ENCODE measurements around the gene SLC16A3.

Gene SLC16A3

DNA sequence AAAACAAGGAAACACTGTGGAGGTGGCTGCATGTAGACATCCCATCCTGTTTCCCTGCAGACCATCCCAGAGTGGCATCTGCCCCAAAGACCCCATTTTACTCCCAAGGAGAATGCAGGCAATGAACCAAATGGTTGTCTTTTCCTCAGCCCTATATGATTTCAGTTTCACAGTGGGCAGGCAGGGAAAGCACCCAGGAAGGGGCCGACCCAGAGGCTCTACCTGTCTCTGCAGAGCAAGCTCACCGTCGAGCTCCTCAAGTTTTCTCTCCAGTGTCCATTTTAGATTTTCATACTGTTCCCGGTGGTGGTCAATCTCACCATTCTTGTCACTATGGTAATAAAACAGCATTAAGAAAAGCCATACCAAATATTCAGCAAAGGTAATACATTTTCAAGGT is 30.8 kb upstream of the SLC16A3 start:
- TF ChIP-seq, protein P1, sequence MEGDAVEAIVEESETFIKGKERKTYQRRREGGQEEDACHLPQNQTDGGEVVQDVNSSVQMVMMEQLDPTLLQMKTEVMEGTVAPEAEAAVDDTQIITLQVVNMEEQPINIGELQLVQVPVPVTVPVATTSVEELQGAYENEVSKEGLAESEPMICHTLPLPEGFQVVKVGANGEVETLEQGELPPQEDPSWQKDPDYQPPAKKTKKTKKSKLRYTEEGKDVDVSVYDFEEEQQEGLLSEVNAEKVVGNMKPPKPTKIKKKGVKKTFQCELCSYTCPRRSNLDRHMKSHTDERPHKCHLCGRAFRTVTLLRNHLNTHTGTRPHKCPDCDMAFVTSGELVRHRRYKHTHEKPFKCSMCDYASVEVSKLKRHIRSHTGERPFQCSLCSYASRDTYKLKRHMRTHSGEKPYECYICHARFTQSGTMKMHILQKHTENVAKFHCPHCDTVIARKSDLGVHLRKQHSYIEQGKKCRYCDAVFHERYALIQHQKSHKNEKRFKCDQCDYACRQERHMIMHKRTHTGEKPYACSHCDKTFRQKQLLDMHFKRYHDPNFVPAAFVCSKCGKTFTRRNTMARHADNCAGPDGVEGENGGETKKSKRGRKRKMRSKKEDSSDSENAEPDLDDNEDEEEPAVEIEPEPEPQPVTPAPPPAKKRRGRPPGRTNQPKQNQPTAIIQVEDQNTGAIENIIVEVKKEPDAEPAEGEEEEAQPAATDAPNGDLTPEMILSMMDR (IDR thresholded peaks at IDR 0.05; ENCODE audit: insufficient read depth, low read depth, low read length, missing control alignments), result no peak
- peak; percentile 39 for DNase-seq (ENCODE audit: low read depth)
- H3K4me3 ChIP-seq (ENCODE audit: low read depth, low read length), result no peak overlapping the region

DNA sequence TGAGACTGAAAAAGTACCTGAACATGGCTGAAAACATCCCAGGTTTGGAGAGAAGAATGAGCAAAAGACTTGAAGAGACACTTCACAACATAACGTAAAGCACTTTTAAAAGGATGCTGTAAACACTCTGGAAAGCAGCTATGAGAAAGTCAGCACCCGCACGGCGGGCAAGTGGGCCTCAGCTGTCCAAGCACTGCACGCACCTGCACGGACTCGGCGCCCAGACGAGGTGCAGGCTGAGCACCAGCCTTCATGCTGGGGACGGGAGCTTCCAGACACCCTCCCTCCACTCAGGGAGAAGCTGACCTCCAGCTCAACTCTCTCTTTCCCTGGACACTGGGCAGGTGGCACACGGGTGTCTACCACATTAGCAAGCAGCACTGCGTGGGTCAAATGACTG is 29.3 kb upstream of the SLC16A3 start:
- no peak overlapping the region for H3K4me3 ChIP-seq (ENCODE audit: low read depth, low read length)
- TF ChIP-seq, protein P1 (IDR thresholded peaks at IDR 0.05; ENCODE audit: insufficient read depth, low read depth, low read length, missing control alignments), result no peak
- DNase-seq (ENCODE audit: low read depth), result no peak

DNA sequence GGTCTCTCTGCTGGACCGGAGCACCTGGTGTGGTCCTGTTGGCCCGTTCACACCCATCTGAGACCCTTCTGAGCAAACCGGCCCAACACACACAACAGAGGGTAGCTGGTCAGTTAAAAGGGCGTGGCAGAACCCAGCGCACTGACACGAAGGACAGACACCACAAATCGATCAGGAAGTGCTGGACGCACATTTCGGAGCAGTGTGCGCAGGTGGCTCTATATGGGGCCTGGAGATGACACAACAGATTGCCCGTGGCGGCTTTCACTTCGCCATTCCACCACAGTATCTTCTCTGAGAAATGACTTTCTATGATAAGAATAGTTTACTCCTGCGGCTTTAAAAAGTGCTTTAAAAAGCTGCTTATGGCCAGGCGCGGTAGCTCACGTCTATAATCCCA is 28.7 kb upstream of the SLC16A3 start:
- DNase-seq (ENCODE audit: low read depth), result no peak
- TF ChIP-seq, protein P1 (IDR thresholded peaks at IDR 0.05; ENCODE audit: insufficient read depth, low read depth, low read length, missing control alignments), result no peak

DNA sequence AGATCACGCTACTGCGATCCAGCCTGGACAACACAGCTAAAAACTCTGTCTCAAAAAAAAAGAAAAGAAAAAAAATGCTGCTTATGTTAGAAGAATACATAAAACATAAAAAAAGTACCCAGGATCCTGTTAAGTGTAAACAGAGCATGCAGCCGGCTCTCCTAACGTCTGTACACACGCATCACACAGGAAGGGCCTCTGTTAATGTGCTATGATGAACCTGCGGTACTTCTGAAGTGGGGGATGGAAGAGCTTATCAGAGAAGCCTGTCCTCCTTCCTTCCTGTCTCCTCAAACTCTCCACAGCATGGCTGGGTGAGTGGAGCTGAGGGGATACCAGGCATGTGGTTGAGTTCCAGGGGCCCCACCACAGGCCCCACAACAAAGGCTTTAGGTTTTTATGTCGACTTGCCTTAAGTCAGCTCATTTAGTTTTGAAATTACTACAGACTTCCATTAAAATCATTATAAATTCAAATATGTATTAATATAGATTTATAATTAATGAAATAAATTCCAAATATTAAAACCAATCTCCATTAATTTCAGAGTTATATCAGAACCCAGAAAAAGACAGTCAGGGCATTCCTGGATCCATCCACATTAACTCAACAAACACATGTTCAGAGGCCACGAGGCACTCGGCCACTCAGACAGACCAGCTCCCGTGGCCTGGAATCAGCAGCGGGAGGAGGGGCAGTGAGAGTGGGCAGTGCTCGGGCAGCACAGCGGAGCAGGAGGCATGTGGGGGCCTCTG is 27.9 kb upstream of the SLC16A3 start:
- TF ChIP-seq, protein P1 (IDR thresholded peaks at IDR 0.05; ENCODE audit: insufficient read depth, low read depth, low read length, missing control alignments), result no peak
- no peak for DNase-seq (ENCODE audit: low read depth)
- H3K4me3 ChIP-seq (ENCODE audit: low read depth, low read length), result no peak overlapping the region

More for the DNA sequence above, 28.7 kb upstream of the SLC16A3 start:
- H3K4me3 ChIP-seq (ENCODE audit: low read depth, low read length), result no peak overlapping the region

DNA sequence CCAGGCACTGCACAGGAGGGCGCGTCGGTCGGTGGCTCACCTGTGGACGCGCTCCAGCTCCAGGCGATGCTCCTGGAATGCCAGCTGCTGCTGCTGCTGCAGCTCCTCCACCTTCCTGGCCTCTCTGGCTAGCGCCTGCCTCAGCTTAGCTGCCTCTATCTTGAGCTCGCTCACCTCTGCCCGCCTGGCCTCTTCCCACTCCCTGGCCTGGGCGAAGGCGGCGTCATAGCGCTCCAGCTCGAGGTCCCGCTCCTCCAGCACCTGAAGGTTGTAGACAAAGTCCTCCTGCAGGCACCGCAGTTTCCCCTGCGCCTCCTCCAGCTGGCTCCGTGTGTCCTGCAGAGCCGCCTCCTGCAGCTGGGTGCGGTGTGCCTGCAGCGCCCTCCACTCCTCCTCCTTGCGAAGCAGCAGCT is 27.3 kb upstream of the SLC16A3 start:
- TF ChIP-seq, protein P1 (IDR thresholded peaks at IDR 0.05; ENCODE audit: insufficient read depth, low read depth, low read length, missing control alignments), result no peak
- H3K4me3 ChIP-seq (ENCODE audit: low read depth, low read length), result no peak overlapping the region

DNA sequence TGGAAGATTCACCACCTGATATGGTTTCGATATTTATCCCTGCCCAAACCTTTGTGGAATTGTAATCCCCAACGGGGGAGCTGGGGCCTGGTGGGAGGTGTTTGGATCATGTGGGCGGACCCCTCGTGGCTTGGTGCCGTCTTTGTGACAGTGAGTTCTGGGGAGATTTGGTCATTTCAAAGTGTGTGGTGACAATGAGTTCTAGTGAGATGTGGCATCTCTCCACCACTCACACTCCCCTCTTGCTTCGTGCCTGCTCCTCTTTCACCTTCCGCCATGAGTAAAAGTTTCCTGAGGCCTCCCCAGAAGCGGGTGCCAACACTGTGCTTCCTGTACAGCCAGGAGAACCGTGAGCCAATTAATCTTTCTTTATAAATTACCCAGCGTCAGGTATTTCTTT is 25.9 kb upstream of the SLC16A3 start:
- TF ChIP-seq, protein P1 (IDR thresholded peaks at IDR 0.05; ENCODE audit: insufficient read depth, low read depth, low read length, missing control alignments), result no peak
- DNase-seq (ENCODE audit: low read depth), result no peak
- H3K4me3 ChIP-seq (ENCODE audit: low read depth, low read length), result no peak overlapping the region

More for the DNA sequence above, 27.3 kb upstream of the SLC16A3 start:
- no peak for DNase-seq (ENCODE audit: low read depth)

DNA sequence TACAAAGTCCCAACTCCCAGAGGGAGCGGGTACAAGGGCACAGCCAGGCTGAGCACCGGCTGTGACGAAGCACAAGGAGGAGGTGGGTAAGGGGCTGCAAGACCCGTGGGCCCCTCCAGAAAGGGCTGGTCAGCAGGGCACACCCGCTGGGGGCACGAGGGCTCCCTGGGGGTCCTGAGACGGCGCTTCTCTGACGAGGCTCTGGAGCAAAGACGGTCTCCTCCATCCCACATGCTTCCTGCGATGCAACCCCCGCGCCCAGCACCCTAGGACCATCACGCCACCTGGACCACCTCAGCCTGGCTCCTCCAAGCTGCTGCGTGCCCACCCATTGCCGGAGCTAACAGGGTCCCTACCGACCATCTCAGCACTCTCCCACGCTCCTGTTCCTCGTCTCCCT is 24.9 kb upstream of the SLC16A3 start:
- TF ChIP-seq, protein P1 (IDR thresholded peaks at IDR 0.05; ENCODE audit: insufficient read depth, low read depth, low read length, missing control alignments), result no peak
- DNase-seq (ENCODE audit: low read depth), result no peak
- no peak overlapping the region for H3K4me3 ChIP-seq (ENCODE audit: low read depth, low read length)
